Measurements from ENCODE around the gene CD300A.

GRCh38 chr17:74453665-74454196 lies 12.7 kb upstream of the CD300A start:
- no peak for TF ChIP-seq MAX (IDR thresholded peaks at IDR 0.05)
- no peak for TF ChIP-seq EZH2 (IDR thresholded peaks at IDR 0.05)
- no peak for TF ChIP-seq CTCF (IDR thresholded peaks at IDR 0.05 in 2 of 3, conservative IDR thresholded peaks at IDR 0.05 in 1 of 3; ENCODE audit: borderline replicate concordance in 1 of 3, insufficient read depth in 1 of 3, low read depth in 2 of 3, low read length in 2 of 3)
- TF ChIP-seq ATF3 (IDR thresholded peaks at IDR 0.05): no peak
